ENCODE data around the gene SYNPO.

SYNPO gene

DNA sequence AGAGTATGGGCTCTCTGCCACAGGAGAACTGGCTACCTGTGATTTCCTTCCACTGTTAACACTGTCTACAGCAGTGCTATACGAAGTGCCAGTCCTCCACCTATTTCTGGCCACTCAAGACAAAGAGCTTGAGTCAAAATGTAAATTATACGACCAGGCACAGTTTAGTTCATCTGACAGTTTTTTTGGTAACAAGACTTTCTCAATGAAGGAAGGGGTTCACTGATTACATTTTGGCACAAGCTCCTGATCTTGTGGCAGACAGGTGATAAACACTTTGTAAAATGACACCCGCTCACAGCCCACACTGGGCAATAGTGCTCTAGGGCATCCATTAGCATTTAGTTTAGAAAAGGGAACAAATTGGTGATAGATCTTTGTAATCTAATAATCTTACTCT is 51.8 kb downstream of the SYNPO start:
- TF ChIP-seq, protein P1, sequence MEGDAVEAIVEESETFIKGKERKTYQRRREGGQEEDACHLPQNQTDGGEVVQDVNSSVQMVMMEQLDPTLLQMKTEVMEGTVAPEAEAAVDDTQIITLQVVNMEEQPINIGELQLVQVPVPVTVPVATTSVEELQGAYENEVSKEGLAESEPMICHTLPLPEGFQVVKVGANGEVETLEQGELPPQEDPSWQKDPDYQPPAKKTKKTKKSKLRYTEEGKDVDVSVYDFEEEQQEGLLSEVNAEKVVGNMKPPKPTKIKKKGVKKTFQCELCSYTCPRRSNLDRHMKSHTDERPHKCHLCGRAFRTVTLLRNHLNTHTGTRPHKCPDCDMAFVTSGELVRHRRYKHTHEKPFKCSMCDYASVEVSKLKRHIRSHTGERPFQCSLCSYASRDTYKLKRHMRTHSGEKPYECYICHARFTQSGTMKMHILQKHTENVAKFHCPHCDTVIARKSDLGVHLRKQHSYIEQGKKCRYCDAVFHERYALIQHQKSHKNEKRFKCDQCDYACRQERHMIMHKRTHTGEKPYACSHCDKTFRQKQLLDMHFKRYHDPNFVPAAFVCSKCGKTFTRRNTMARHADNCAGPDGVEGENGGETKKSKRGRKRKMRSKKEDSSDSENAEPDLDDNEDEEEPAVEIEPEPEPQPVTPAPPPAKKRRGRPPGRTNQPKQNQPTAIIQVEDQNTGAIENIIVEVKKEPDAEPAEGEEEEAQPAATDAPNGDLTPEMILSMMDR (IDR thresholded peaks at IDR 0.05; ENCODE audit: insufficient read depth, low read depth, low read length, missing control alignments): no peak

DNA sequence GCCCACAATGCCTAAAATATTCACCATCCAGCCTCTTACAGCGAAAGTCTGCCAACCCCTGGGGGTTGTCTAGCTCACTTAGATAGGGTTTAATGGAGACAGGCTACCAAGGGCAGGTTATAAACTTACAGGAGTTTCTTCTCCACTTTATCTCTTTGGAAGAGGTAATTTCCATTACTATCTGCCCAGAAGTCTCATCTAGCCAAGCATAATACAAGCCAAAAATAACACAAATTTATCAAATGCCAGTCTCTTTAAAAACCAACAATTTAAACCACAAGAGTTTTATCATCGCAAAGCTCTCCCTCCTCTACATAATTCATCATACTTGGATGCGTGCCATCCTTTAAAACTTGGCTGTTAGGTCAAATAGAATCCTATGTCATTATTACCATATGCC is 54.2 kb downstream of the SYNPO start:
- H3K4me3 ChIP-seq (ENCODE audit: low read length): no peak overlapping the region
- TF ChIP-seq, protein P1 (IDR thresholded peaks at IDR 0.05; ENCODE audit: insufficient read depth, low read depth, low read length, missing control alignments): no peak
- DNase-seq (ENCODE audit: low read depth): no peak

More for the DNA sequence above, 51.8 kb downstream of the SYNPO start:
- H3K4me3 ChIP-seq (ENCODE audit: low read length): no peak overlapping the region
- no peak for DNase-seq (ENCODE audit: low read depth)

DNA sequence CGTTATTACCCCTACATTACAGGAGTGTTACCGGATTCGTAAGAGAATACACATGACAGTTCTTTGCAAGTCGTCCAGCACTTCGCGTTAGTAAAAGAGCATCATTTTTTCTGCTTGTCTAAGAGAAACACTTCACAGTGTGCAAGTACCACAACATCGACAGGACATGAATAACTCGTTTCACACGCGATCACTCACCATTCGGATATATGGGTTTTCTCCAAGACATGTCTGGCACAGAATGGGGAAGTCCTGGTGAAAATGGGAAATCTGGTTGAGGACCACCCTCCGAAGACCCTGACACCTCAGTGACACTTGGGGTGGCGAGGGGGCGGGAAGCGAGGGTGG is 59.8 kb downstream of the SYNPO start:
- H3K4me3 ChIP-seq (ENCODE audit: low read length): peak overlapping the region; percentile 93
- DNase-seq (ENCODE audit: low read depth): no peak
- TF ChIP-seq, protein P1 (IDR thresholded peaks at IDR 0.05; ENCODE audit: insufficient read depth, low read depth, low read length, missing control alignments): no peak

DNA sequence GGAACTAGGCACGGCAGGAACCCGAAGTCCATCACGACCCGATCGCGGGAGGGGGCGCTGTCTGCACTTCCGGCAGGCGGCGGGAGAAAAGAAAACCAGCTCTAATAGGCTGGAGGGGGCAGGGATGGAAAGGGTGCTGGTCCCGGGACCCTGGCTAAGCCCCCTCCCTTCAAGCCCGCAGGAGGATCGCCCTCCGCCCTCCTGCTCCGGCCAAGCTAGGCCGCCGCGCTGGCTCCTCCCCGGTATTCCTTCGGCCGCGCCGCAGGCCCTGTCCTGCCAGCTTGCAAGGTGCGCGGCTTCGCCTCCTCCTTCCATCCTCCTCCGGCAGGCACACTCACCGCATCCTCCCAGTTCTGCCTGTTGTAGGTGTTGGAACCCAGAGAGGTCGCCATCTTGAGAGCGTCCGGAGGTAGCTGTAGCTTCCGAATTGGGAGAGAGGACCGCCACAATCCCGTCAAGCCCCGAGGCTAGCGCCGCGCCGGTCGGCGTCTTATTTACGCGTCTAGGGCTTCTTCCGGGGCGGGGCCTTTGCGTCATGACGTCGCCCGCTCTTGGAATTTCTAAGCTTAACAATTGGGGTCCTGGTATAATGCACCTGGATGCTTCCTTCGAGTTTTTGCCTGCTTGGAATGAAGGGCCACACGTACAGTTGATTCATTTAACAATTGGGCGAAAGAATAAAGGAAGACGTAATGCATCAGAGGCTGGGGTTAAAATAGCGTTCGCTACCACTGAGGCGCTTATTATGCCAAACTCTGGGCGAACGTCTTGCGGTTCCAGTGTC is 60.3 kb downstream of the SYNPO start, which contains the start of gene RBM22:
TSS of gene RBM22 (minus strand) at position 469 of the 784 bp plus-strand sequence. CDS start at position 392, 77 bp downstream.
- TF ChIP-seq, protein P1 (IDR thresholded peaks at IDR 0.05; ENCODE audit: insufficient read depth, low read depth, low read length, missing control alignments): peak; percentile 68
- peak within 1 kb of the TSS; percentile 93 for H3K4me3 ChIP-seq (ENCODE audit: low read length)
- peak; percentile 89 for DNase-seq (ENCODE audit: low read depth)

DNA sequence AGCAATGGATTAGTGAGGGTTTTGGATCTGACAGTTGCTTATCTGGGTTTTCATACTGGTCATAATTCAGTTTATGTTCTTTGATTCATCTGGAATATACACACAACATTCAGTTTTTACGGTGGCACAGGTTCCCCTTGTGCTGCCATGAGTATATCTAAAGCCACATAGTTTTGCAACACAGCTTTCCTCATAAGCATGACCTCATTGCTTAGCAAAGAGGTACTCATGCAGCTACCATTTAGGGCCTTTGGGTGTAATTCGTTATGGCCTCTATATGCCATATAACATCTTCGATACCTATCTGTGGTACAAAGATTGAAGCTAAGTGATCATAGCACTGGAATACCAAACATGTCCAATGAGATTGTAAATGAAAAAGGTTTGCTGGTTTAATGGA is 63.3 kb downstream of the SYNPO start:
- no peak overlapping the region for H3K4me3 ChIP-seq (ENCODE audit: low read length)
- DNase-seq (ENCODE audit: low read depth): peak; percentile 50
- TF ChIP-seq, protein P1 (IDR thresholded peaks at IDR 0.05; ENCODE audit: insufficient read depth, low read depth, low read length, missing control alignments): no peak

DNA sequence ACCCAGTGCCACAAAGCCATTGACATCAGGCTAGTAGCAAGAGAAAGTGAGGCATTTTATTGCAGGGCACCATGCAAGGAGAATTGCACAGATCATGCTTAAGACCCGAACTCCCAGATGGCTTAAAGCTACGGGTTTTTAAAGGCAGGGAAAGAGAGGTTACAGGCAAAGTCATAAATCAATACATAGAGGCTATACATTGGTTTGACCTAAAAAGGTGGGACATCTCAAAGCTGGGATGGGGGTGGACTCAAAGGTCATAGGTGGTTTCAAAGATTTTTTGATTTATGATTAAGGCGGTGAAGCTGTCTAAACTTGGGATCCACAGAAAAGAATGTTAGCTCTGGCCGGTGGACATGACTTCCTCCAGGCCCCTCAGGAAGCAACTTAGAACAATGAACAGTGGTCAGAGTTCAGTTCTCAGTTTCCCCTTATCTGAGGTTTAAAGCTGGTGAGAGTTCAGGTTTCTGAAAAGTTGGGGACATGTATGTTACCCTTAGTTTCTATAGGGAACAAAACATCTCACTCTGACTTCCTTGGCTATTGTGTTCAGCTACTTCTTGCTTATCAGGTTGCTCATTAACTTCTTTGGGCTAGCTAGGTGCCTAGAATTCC is 66.4 kb downstream of the SYNPO start:
- DNase-seq (ENCODE audit: low read depth): no peak
- H3K4me3 ChIP-seq (ENCODE audit: low read length): no peak overlapping the region
- TF ChIP-seq, protein P1 (IDR thresholded peaks at IDR 0.05; ENCODE audit: insufficient read depth, low read depth, low read length, missing control alignments): no peak

All from epithelial cell of esophagus (primary cell).